PC-9 (cell line): Measurements from ENCODE around the gene SGO1.

Experiments
- CTCF ChIP-seq: fragments of 200-600 bp; sonication (generic); conservative IDR thresholded peaks from 2 replicates; pipeline ENCODE4 v1.6.1; 2017; ENCODE audit warnings: mixed run types, antibody characterized with exemption, mild to moderate bottlenecking, moderate library complexity
- EZH2 ChIP-seq: fragments of 200-600 bp; sonication (generic); IDR thresholded peaks from 2 replicates; pipeline ENCODE4 v1.8.0; 2017; ENCODE audit warnings: antibody characterized with exemption, low read depth

GRCh38 chr3:20182206-20182605 lies 3.8 kb downstream of the SGO1 start:
- TF ChIP-seq EZH2 (no peak), CTCF (no peak)
